ENCODE data around the gene SYNGR1.
"Not testable (repeated sequence)": the region's sequence is repeated elsewhere in the genome, so short reads cannot be mapped to it uniquely, and the experiment has no call there.

Gene SYNGR1

GRCh38 chr22:39410264-39410663 is 60.5 kb downstream of the SYNGR1 start:
- DNase-seq = no peak

- not testable (repeated sequence) for DNase-seq
Observed at GRCh38 chr22:39411828-39412365, 62.1 kb downstream of the SYNGR1 start.

GRCh38 chr22:39413204-39413603 is 63.4 kb downstream of the SYNGR1 start:
- DNase-seq = not testable (repeated sequence)

DNA sequence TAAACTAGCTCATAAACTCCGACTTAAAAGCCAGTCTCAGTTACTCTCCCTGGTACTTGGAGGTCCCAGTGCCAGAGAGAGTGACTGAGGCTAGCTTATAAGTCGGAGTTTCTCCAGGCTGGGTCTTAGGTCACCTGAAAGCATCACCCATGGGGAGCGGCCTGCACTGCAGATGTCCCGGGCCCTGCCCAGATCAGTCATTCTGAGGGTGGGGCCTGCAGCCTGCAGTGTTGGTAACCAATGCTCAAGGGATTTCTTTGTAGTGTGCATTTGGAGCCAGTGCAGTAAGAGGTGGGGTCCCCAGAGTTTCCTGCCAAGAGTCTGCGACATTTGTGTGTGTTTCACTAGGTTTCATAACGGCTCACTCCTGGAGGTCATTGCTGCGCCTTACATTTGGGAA is 64.6 kb downstream of the SYNGR1 start:
- DNase-seq = no peak

- no peak for DNase-seq
Observed at GRCh38 chr22:39414886-39415285, 65.1 kb downstream of the SYNGR1 start.

GRCh38 chr22:39415506-39415905 is 65.7 kb downstream of the SYNGR1 start:
- DNase-seq = no peak

GRCh38 chr22:39416319-39416718 is 66.5 kb downstream of the SYNGR1 start:
- no peak for DNase-seq

DNA sequence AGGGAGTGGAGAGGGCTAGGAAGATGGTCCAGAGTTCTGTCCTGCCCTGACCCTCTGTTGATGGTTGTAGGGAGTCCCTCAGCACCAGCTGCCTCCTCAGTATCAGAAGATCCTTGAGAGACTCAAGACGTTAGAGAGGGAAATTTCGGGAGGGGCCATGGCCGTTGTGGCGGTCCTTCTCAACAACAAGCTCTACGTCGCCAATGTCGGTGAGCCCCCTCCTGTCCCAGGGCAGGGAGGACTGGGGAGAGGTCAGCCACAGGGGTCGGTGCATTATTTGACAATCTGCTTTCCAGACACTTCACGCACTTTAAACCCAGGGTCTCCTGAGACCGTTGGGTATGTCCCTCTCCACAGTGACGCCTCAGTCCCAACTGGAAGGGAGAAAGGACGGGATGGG is 67.8 kb downstream of the SYNGR1 start:
- no peak for DNase-seq

- no peak for DNase-seq
Observed at GRCh38 chr22:39418696-39419095, 68.9 kb downstream of the SYNGR1 start.

DNA sequence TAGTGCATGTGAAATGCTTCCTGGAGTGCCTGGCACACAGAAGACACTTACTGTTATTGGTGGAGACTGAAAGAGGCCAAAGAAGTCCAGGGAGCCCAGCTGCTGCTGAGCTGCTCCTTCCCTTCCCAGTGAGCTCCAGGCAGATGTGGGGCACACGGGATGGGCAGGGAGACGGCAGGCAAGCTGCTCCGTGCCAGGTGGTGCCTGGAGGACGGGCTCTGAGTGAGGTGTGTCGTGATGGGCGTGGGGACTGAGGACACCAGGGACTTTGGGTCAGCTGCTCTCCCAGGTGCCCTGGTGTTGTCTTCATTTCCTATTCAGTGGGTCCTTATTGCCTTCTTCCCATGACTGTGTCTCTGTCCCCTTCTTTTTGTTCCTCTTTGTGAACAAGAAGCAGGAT is 69.3 kb downstream of the SYNGR1 start:
- no peak for DNase-seq

- no peak for DNase-seq
Observed at GRCh38 chr22:39419911-39420310, 70.1 kb downstream of the SYNGR1 start.

- no peak for DNase-seq
Observed at GRCh38 chr22:39421691-39422090, 71.9 kb downstream of the SYNGR1 start.

DNA sequence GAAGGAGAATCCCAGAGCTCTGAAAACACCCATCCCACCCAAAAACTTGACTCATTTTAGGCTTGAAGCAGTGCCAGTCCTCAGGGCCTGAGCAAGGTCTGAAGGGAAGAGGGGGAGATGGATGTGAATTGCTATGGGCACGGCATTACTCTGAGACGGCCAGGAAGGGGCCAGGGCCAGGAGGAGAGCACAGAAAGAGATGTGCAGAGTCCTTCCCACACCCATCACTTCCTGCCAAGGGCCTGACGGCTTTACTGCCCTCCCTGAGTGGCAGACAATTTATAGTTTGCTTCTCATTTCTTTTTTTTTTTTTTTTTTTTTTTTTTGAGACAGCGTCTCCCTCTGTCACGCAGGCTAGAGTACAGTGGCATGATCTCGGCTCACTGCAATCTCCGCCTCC is 72.3 kb downstream of the SYNGR1 start:
- no peak for DNase-seq

DNA sequence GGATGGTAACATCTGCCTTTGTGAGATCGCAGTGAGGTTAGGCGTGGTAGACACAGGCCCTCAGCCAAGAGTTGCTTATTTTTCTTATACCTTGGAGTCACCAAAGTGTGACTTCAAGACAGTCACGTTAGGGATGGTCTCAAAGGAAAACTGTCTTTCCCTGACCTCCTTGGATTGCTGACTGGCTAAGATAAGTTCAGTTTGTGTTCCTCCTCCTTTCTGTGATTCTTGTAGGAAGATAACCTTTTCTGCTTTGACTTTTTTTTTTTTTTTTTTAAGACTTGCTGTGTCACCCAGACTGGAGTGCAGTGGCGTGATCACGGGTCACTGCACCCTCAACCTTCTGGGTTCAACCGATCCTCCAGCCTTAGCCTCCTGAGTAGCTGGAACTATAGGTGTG is 72.9 kb downstream of the SYNGR1 start:
- DNase-seq = no peak

DNA sequence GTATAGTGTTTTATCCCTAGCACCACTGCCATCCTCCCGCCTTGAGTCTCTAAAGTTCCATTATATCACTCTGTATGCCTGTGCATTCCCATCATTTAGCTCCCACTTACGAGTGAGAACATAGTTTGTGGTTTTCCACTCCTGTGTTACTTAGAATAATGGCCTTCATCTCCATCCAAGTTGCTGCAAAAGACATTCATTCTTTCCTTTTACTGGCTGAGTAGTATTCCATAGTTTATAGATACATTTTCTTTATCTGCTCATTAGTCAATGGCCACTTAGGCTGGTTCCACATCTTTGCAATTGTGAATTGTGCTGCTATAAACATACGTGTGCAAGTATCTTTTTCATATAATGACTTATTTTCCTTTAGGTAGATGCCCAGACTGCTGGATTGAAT is 74.2 kb downstream of the SYNGR1 start:
- DNase-seq = no peak

DNA sequence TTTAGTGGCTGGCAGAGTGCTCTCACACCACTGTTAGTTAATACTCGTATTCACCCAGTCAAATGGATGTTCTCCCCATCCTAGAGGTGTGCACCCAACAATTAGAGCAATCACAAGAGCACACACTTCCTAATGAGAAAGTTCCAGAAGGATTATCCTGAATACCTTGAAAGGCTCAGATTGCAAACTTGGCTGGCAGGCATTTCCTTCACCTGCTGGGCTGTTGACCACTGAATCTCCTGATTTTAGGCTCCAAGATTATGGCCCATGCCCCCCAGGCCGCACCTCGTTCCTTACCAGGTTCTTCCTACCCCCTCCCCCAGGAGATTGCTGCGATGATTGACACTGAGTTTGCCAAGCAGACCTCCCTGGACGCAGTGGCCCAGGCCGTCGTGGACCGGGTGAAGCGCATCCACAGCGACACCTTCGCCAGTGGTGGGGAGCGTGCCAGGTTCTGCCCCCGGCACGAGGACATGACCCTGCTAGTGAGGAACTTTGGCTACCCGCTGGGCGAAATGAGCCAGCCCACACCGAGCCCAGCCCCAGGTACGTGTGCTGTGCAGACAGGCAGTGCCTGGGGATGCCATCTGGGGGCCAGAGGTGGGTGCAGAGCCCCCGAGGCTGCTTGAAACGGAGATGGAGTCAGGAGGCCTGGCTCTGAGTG is 76.7 kb downstream of the SYNGR1 start:
- DNase-seq = no peak

DNA sequence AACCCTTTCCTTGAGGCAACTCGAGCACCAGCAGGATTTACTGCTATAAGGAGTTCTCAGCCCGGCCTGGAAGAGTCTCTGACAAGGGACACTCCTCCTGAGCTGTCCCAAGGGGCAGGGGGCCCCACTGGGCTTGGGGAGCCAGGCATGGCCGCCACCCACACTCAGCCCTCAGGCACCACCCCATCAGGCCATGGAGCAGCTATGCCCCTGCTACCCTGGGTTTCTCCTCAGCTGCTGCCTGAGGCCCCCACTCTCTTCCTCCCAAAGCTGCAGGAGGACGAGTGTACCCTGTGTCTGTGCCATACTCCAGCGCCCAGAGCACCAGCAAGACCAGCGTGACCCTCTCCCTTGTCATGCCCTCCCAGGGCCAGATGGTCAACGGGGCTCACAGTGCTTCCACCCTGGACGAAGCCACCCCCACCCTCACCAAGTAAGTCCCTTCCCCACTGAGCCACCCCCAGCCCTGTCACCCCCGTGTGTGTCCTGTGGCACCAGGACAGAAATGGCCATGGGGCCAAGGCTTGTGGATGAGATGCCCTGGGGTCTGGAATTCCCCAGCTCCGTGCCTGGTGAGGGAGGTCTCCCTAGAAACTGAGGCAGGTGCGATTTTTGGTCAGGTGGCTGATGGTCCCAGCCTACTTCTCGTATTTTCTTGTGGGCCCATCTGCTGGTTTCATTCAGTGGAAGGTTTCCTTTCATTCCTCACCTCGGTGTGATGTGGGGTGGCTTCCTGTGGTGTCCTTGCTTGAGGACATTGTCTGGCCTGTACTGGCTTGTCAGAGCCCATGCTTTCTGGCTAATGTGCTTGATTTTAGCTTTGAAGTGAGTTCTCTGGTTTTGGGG is 78.2 kb downstream of the SYNGR1 start:
- no peak for DNase-seq

DNA sequence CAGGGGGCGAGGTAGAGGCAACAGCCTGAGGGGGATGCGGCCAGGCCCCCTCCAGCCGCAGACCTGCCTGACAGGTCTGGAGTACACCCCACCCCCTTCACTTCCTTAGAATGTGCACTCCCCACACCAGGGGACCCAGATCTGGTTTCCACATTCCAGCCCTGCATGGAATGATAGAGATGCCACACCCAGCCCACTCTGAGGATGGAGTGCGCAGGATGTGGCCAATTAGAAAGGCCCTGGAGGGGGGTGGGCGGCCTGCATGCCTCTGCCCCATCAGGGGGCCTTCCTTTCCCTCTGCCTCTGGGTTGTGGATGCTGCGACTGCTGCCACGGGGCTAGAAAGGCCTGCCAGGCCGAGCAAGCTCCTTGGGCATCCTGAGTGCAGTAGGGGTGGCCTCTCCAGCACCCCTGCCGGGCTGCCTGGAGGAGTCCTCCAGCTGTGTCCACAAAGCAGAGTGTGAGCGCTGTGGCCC is 78.8 kb downstream of the SYNGR1 start:
- peak; percentile 51 for DNase-seq

DNA sequence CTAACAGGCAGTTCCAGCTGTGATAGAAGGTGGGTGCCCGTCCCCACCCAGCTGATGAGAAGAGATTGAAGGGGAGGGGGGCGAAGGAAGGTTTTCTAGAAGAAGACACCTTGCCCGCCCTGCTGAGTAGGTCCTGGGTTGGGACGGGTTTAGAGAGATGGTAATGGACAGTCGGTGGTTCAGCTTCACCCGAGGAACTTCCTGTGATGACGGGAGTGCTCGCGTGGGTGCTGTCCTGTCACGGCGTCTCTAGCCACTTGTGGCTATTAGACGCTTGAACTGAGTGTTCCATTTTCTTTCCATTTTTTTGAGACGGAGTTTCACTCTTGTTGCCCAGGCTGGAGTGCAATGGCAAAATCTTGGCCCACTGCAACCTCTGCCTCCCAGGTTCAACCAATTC is 79.4 kb downstream of the SYNGR1 start:
- DNase-seq = no peak

- DNase-seq = no peak
Observed at GRCh38 chr22:39429916-39430575, 80.3 kb downstream of the SYNGR1 start.

GRCh38 chr22:39430576-39431150 is 80.9 kb downstream of the SYNGR1 start:
- no peak for DNase-seq

DNA sequence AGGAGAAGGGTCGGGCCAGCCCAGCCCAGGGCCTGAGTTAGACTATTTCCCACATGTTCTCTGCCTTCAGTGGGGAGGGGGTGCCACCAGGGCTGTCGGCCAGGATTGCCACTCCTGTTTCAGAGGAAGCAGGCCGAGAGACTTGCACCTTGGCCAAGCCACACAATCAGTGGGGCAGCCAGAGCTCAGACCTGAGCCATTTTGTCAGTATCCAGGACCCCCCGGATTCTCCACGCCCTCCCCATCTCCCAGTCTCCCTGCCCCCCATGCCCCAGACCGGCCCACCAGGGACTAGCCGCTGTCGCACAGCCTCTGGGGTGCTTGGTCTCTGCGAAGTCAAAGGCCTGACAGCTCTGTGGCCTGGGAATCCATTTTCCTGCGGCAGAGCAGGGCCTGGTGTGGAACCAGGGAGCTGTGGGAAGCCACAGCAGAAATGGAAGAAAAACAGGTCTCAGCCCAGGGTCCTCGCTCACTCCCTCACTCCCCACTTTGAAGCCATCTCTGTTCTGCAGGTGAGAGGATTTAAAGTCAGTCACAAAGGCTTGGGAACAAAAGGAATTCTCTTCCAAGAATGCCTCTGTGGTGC is 81.5 kb downstream of the SYNGR1 start:
- no peak for DNase-seq

- no peak for DNase-seq
Observed at GRCh38 chr22:39431821-39432251, 82.0 kb downstream of the SYNGR1 start.
